Measurements from ENCODE around the gene C7orf25. TPM values are rescaled to one million over a fixed set of nuclear protein-coding genes. Genes with fewer than 3 reads are reported as not detected.
"Not testable (repeated sequence)": the region's sequence is repeated elsewhere in the genome, so short reads cannot be mapped to it uniquely, and the experiment has no call there.

Gene C7orf25
- total RNA-seq, 1 experiment from 2014 or later, result 5.5 TPM

GRCh38 chr7:42886893-42887505, 24.9 kb downstream of the C7orf25 start (continued):
- TF ChIP-seq ZNF317 (CRISPR knock-in tag; IDR thresholded peaks at IDR 0.05; ENCODE audit: borderline replicate concordance, low read depth), result no peak
- TF ChIP-seq TEAD1 (CRISPR knock-in tag; IDR thresholded peaks at IDR 0.05), result no peak

DNA sequence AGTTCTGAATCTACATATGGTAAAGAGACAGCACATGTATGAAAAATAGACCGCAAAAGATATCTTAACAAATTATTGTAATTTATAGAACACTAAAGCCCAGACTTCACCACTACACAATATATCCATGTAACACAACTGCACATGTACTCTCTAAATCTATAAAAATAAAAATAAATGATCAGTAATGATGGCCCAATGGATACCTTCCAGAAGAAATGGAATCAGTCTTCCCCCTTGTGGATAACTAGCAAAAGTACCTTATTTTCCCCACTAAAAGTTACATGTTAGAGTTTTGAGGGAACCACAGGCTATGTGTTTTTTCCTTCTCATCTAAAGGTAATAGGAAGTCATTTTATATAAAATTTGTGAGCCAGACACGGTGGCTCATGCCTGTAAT, 25.7 kb downstream of the C7orf25 start:
- POLR2A ChIA-PET, result no interaction called here
- DNase-seq (ENCODE audit: low spot score) (no peak), ATAC-seq (no peak)
- CTCF ChIA-PET, result interaction anchor here (0.7 to 1.6 kb wide), 7 partner anchors 9 to 945 kb away, joined by 3 to 15 read pairs (median 4); no protein-coding TSS in a partner anchor
- no peak overlapping the region; the same call in 1 of the 2 replicates for H3K27ac Mint-ChIP-seq
- peaks cover 14% of the 10 kb centered on the region; the same call in 1 of the 2 replicates for H3K36me3 Mint-ChIP-seq
- no peaks in the 10 kb centered on the region for H3K27me3 Mint-ChIP-seq (ENCODE audit: low read depth)
- H3K4me1 Mint-ChIP-seq, result peaks cover 43% of the 10 kb centered on the region
- peaks cover 10% of the 10 kb centered on the region for H3K9me3 Mint-ChIP-seq
- H3K4me3 Mint-ChIP-seq, result peak overlapping the region; percentile 20; the same call in 1 of the 2 replicates
- no peak for TF ChIP-seq SMAD3 (CRISPR knock-in tag; IDR thresholded peaks at IDR 0.05; ENCODE audit: borderline replicate concordance)
- TF ChIP-seq CREB1 (CRISPR knock-in tag; IDR thresholded peaks at IDR 0.05), result no peak
- TF ChIP-seq, protein P1, sequence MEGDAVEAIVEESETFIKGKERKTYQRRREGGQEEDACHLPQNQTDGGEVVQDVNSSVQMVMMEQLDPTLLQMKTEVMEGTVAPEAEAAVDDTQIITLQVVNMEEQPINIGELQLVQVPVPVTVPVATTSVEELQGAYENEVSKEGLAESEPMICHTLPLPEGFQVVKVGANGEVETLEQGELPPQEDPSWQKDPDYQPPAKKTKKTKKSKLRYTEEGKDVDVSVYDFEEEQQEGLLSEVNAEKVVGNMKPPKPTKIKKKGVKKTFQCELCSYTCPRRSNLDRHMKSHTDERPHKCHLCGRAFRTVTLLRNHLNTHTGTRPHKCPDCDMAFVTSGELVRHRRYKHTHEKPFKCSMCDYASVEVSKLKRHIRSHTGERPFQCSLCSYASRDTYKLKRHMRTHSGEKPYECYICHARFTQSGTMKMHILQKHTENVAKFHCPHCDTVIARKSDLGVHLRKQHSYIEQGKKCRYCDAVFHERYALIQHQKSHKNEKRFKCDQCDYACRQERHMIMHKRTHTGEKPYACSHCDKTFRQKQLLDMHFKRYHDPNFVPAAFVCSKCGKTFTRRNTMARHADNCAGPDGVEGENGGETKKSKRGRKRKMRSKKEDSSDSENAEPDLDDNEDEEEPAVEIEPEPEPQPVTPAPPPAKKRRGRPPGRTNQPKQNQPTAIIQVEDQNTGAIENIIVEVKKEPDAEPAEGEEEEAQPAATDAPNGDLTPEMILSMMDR (IDR thresholded peaks at IDR 0.05), result 0 out of 2 replicates have a peak, but pooled peaks have one; percentile 21
- no peak for TF ChIP-seq FOXP1 (CRISPR knock-in tag; IDR thresholded peaks at IDR 0.05; ENCODE audit: borderline replicate concordance)

- peaks cover 44% of the 10 kb centered on the region for H3K4me1 Mint-ChIP-seq
- H3K4me3 Mint-ChIP-seq; H3K27me3 Mint-ChIP-seq (ENCODE audit: low read depth); ATAC-seq; H3K27ac Mint-ChIP-seq; POLR2A ChIA-PET; DNase-seq (ENCODE audit: low spot score): not testable (repeated sequence)
- H3K36me3 Mint-ChIP-seq, result peaks cover 14% of the 10 kb centered on the region; the same call in 1 of the 2 replicates
- H3K9me3 Mint-ChIP-seq, result peaks cover 10% of the 10 kb centered on the region
- CTCF ChIA-PET, result interaction anchor here (0.9 to 1.1 kb wide), 2 partner anchors 9 to 944 kb away, joined by 3 read pairs; no protein-coding TSS in a partner anchor
Measured at GRCh38 chr7:42885183-42885582, 26.7 kb downstream of the C7orf25 start.

GRCh38 chr7:42883950-42884349, 27.9 kb downstream of the C7orf25 start:
- H3K27ac Mint-ChIP-seq, result no peak overlapping the region
- peak; percentile 8 for ATAC-seq
- TF ChIP-seq GRHL2 (CRISPR knock-in tag; IDR thresholded peaks at IDR 0.05; ENCODE audit: insufficient replicate concordance, severe bottlenecking) (no peak), OVOL2 (CRISPR knock-in tag; IDR thresholded peaks at IDR 0.05; ENCODE audit: borderline replicate concordance) (no peak), ZBTB21 (CRISPR knock-in tag; IDR thresholded peaks at IDR 0.05; ENCODE audit: borderline replicate concordance) (no peak)
- TF ChIP-seq, protein P2, sequence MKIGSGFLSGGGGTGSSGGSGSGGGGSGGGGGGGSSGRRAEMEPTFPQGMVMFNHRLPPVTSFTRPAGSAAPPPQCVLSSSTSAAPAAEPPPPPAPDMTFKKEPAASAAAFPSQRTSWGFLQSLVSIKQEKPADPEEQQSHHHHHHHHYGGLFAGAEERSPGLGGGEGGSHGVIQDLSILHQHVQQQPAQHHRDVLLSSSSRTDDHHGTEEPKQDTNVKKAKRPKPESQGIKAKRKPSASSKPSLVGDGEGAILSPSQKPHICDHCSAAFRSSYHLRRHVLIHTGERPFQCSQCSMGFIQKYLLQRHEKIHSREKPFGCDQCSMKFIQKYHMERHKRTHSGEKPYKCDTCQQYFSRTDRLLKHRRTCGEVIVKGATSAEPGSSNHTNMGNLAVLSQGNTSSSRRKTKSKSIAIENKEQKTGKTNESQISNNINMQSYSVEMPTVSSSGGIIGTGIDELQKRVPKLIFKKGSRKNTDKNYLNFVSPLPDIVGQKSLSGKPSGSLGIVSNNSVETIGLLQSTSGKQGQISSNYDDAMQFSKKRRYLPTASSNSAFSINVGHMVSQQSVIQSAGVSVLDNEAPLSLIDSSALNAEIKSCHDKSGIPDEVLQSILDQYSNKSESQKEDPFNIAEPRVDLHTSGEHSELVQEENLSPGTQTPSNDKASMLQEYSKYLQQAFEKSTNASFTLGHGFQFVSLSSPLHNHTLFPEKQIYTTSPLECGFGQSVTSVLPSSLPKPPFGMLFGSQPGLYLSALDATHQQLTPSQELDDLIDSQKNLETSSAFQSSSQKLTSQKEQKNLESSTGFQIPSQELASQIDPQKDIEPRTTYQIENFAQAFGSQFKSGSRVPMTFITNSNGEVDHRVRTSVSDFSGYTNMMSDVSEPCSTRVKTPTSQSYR (CRISPR knock-in tag; IDR thresholded peaks at IDR 0.05), result peak; percentile 46; the same call in 1 of the 2 replicates
- POLR2A ChIA-PET, result no interaction called here
- no peak for DNase-seq (ENCODE audit: low spot score)
- CTCF ChIA-PET, result interaction anchor here (1.1 kb wide), 1 partner anchor 139 kb away, joined by 4 read pairs; no protein-coding TSS in a partner anchor
- no peak overlapping the region for H3K4me3 Mint-ChIP-seq
- H3K4me1 Mint-ChIP-seq, result peaks cover 38% of the 10 kb centered on the region
- peaks cover 21% of the 10 kb centered on the region for H3K36me3 Mint-ChIP-seq
- H3K9me3 Mint-ChIP-seq, result peaks cover 18% of the 10 kb centered on the region
- no peaks in the 10 kb centered on the region for H3K27me3 Mint-ChIP-seq (ENCODE audit: low read depth)

GRCh38 chr7:42880392-42880791, 31.5 kb downstream of the C7orf25 start:
- DNase-seq (ENCODE audit: low spot score) (no peak), ATAC-seq (no peak)
- Mint-ChIP-seq H3K9me3 (peaks cover 29% of the 10 kb centered on the region), H3K36me3 (peaks cover 31% of the 10 kb centered on the region), H3K27me3 (ENCODE audit: low read depth) (no peaks in the 10 kb centered on the region), H3K27ac (no peak overlapping the region), H3K4me1 (peaks cover 33% of the 10 kb centered on the region), H3K4me3 (no peak overlapping the region)
- POLR2A ChIA-PET, result no interaction called here
- CTCF ChIA-PET, result interaction anchor here (0.6 to 1.1 kb wide), 2 partner anchors 37 to 940 kb away, joined by 3 read pairs; no protein-coding TSS in a partner anchor
- TF ChIP-seq, protein P1 (IDR thresholded peaks at IDR 0.05), result no peak
- TF ChIP-seq FOXK1 (CRISPR knock-in tag; IDR thresholded peaks at IDR 0.05) (no peak), CREB1 (CRISPR knock-in tag; IDR thresholded peaks at IDR 0.05) (no peak), ZNF138 (CRISPR knock-in tag; conservative IDR thresholded peaks at IDR 0.05) (no peak), ZNF263 (CRISPR knock-in tag; IDR thresholded peaks at IDR 0.05; ENCODE audit: low read depth) (no peak)
- TF ChIP-seq, protein P3, sequence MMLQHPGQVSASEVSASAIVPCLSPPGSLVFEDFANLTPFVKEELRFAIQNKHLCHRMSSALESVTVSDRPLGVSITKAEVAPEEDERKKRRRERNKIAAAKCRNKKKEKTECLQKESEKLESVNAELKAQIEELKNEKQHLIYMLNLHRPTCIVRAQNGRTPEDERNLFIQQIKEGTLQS (CRISPR knock-in tag; conservative IDR thresholded peaks at IDR 0.05), result no peak
- TF ChIP-seq, protein P4, sequence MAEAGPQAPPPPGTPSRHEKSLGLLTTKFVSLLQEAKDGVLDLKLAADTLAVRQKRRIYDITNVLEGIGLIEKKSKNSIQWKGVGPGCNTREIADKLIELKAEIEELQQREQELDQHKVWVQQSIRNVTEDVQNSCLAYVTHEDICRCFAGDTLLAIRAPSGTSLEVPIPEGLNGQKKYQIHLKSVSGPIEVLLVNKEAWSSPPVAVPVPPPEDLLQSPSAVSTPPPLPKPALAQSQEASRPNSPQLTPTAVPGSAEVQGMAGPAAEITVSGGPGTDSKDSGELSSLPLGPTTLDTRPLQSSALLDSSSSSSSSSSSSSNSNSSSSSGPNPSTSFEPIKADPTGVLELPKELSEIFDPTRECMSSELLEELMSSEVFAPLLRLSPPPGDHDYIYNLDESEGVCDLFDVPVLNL (CRISPR knock-in tag; IDR thresholded peaks at IDR 0.05; ENCODE audit: borderline replicate concordance, low read depth), result no peak
- TF ChIP-seq, protein P5, sequence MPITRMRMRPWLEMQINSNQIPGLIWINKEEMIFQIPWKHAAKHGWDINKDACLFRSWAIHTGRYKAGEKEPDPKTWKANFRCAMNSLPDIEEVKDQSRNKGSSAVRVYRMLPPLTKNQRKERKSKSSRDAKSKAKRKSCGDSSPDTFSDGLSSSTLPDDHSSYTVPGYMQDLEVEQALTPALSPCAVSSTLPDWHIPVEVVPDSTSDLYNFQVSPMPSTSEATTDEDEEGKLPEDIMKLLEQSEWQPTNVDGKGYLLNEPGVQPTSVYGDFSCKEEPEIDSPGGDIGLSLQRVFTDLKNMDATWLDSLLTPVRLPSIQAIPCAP (CRISPR knock-in tag; IDR thresholded peaks at IDR 0.05), result no peak
